GM19397 (cell line): ENCODE results near the gene REXO5.
"Not testable (repeated sequence)": the region's sequence is repeated elsewhere in the genome, so short reads cannot be mapped to it uniquely, and the experiment has no call there.

Experiments
- ATAC-seq: cut with Tn5 transposase; IDR thresholded peaks from one replicate; pipeline ENCODE4 v1.9.1; 2021; ENCODE audit warnings: mild to moderate bottlenecking, moderate library complexity; ENCODE audit not compliant: unreplicated experiment

REXO5 gene

DNA sequence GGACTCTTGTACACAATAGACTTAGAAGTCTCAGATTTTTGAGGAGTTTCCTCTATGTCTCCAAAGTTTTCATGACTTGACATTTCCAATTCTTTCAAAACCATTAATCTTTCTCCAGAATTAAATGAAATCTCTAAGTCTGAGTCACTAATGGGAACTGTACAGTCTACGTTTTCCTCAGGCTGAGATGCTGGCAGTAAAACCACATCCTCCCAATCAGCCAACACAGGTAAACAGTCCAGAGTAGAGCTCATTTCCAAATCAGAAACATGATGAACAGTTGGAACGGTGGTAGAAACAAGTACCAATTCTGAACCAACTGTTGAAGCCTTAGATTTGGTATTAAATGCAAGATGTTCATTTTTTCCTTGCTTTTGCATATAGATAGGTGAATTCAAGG lies 8.0 kb upstream of the REXO5 start:
- no peak for ATAC-seq

DNA sequence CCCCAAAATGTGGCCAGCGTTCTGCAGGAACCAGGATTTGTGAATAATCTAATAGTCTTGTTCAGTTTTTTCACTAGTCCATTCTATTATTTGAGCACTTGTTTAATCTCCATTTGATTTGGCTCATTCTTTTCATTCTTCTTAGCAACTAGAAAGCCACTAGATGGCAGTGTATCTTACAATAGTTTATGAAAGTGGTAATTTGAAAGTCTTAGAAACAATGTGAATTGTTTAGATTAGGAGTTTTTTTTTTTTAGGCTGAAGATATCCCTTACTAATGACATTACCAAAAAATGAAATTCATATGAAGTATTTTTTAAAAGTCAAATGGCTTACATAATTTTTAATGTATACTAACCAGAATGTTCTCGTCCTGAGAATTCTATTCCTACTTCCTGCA lies 6.7 kb upstream of the REXO5 start:
- ATAC-seq = no peak

DNA sequence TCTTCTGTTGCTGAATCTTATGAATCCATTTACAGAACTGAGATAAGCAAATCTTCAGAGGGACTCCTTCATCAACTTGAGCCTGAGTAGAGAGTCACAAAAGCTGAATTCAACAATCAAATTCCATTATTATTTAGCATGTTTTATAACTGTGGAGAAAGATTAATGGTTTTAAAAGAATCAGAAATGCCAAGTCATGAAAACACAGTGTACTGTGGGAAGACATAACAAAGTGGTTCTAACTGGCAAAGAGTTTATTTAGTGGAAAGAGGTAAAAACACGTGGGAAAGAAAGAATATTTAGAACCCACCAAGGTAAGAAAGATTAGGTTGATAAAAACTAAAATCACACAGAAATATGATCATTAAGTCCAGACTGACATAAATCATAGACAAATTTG lies 5.0 kb upstream of the REXO5 start:
- ATAC-seq = no peak

DNA sequence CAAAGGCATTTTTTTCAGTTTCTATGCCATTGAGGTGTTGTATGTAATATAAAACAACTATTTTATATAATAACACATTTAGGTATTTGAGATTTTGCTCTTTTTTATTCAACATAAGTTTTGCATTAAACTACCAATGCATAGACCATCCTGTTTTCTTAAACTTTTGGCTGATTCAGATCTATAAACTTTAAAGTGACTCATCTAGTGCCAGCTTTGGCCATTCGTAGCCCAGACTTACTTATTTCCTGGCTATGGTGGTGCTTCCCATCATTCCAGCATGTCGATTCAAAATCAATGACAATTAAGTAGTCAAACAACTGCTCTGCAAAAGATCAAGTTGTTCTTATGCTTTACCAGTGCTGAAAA lies 3.2 kb upstream of the REXO5 start:
- no peak for ATAC-seq

DNA sequence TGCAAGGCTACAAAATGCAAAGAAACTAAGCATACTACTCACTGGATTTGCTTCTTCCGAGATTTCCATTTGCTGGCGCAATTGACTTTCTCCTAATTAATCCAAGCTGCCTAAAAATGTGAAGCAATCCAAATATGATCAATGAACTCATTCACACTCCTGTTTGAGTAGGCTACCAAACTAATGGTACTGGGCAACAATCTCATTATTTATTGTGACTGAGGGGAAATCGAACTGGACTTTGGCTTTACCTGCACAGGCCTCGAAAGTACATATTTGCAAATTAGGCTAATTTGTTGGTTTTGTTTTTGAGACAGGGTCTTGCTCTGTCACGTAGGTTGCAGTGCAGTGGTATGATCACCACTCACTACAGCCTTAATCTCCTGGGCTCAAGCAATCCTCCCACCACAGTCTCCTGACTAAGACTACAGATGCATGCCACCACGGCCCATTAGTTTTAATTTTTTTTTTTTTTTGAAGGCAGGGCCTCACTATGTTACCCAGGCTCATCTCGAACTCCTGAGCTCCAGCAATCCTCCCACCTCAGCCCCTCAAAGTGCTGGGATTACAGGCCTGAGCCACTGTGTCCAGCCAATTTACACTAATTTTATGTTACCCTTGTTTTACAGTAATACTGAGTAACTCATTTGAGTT lies 2.6 kb upstream of the REXO5 start:
- no peak for ATAC-seq

DNA sequence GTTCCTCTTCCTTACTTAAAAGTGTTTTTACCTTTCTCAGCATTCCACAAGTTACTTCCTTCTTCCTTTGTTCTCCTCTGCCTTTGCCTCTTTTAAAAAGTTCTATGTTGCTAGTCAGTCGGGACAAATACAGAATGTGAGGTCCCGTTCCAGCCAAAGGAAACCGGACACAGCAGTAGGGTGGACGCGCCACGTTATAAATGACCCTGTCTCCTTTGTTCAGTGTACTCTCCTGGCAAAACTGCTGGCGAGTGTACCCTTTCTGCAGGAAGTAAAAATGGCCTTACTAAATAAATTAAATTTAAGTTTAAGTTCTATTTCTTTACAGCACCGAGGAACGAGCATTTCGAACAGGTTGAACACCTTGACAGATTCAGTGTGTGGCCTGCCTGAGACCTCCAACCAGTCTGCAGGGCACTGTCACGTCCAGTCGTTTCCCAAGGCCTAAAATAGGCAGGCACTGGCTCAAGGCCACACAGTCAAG lies 601 bp upstream of the REXO5 start:
- ATAC-seq = not testable (repeated sequence)

DNA sequence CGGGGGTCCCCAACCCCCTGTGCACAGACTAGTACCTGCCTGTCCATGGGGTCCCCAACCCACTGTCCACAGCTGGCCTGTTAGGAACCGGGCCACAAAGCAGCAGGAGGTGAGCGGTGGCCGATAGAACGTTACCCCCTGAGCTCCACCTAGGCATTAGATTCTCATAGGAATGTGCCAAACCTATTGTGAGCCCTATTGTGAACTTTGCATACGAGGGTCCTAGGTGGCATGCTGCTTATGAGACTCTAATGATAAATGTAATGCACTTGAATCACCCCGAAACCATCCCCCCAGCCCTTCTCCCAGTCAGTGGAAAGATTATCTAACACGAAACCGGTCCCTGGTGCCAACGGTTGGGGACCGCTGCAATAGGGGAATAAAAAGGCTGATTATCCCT lies 1.5 kb downstream of the REXO5 start:
- ATAC-seq = no peak

DNA sequence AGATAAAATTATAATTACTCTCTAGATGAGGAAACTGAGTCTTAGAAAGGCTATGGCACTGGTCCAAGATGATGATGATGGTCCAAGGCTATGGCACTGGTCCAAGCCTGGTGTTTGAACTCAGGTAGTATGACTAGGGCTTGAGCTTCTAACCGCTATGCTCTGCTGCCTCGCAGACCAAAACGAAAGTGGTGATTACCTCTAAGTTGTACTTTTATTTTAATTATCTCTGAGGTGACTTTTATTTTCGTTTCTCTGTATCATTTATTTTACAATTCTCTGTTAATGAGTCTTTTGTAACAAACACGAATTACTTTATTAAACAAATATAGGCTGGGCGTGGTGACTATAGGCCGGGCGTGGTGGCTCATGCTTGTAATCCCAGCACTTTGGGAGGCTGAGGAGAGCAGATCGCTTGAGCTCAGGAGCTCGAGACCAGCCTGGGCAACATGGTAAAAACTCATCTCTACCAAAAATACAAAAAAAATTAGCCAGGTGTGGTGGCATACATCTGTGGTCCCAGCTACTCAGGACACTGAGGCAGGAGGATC lies 5.6 kb downstream of the REXO5 start:
- no peak for ATAC-seq

DNA sequence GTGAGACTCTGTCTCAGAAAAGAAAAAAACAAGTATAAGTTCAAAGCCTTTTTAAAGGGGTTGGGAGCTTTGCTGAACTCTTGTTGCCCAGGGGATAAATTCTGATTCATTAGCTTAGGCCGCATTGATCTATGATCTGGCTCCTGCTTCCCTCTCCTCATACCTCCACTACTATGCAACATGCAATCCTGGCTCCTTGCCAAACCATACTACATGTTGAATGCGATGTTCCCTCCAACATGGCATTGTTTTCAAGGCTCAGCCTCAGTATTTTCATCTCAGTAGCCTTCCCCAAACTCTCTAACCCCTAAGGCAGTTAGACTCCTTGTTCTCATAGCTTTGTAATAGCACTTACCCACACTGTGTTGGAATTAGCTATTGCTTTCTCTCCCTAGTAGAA lies 6.2 kb downstream of the REXO5 start:
- no peak for ATAC-seq

DNA sequence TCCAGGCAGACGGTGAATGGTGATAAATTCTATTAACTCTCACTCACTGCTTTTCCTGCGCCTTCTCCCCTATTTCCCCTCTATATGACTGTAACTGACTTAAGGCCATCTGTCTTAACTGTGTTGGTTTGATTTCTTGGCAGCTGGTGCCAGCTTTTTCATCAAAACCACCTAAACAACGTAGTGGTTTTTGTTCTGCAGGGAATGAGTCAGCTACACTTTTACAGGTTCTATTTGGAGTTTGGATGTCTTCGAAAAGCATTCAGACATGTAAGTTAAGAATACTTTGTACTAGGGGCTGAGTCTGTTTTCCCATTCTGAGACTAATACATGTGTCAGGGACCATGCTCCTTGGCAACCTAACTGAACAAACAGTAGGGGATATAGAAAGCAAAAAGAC lies 8.5 kb downstream of the REXO5 start:
- ATAC-seq = no peak

DNA sequence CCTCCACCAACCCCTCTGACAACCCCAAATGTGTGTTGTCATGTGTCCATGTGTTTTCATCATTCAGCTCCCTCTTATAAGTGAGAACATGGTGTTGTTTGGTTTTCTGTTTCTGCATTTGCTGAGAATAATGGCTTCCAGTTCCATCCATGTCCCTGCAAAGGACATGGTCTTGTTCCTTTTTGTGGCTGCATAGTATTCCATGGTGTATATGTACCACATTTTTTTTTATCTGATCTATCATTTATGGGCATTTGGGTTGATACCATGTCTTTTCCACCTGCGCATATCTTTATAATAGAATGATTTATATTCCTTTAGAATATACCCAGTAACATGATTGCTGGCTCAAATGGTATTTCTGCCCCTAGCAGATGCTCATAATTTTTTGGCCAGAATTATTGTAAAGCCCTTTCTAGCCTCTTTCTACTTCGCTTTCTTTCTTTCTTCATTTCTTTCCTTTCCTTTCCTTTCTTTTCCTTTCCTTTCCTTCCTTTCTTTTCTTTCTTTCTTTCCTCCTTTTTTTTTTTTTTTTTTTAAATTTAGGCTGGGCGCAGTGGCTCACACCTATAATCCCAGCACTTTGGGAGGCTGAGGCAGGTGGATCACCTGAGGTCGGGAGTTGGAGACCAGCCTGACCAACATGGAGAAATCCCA lies 12.7 kb downstream of the REXO5 start:
- no peak for ATAC-seq

DNA sequence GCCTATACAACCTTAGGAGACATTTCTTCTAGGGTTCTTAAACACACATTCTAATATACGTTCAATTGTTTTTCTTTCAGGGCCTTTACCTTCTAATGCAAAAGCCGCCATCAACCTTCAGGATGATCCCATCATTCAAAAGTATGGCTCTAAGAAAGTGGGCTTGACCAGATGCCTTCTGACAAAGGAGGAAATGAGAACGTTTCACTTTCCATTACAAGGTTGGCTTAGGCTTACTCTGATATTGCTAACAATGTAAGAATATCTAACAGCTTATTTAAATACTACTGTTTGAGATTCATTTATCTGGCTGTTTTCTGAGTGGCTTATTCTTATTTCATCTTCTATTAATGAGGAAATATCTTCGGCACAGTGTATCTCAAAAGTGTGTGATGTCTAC lies 15.4 kb downstream of the REXO5 start:
- ATAC-seq = no peak

DNA sequence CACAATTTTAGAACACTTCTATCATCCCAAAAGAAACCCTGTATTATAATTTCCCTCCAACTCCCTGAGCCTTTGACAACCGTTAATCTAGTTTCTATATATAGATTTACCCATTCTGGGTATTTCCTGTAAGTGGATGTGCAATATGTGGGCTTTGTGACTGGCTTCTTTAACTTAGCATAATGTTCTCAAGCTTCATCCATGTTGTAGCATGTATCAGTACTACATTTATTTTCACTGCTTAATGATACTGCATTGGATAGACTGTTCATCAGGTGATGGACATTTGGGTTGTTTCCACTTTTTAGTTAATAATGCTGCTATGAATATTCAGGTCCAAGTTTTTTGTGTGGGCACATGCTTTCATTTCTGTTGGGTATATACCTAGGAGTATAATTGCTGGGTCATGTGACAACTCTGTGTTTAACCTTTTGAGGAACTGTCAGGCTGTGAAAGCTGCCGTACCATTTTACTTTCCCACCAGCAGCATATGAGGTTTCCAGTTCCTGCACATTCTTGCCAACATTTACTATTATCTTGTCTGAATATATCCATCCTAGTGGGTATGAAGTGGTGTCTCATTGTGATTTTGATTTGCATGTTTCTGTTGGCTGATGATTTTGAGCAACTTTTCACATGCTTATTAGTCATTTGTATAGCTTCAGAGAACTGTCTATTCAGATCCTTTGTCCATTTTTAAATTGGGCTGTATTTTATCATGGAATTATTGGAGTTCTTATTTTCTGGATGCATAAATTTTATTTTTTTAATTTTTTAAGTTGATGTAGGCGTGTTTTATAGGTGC lies 16.4 kb downstream of the REXO5 start:
- no peak for ATAC-seq

DNA sequence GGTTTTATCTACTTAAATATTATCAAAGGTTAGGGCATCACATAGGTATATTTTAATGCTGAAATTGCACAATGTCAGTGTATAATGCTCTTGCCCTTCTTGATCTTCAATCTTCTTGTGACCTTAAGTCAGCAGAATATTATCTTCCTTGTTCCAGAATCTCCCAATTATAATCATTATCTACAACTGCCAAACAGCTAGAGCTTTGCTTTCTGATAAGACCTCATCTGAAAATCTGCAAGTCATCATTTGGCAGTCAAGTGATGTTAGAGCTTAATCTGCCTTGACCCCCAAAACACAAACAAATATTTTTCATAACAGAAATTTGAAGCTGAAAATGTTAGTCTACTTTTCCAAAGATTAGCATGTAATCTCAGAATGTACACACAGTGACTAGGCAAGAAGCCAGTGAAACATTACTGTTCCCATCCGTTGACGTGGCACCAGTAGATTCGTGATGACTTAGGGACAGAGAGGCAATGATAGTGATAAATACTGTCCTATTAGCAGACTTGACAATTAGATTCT lies 19.8 kb downstream of the REXO5 start:
- ATAC-seq = no peak

DNA sequence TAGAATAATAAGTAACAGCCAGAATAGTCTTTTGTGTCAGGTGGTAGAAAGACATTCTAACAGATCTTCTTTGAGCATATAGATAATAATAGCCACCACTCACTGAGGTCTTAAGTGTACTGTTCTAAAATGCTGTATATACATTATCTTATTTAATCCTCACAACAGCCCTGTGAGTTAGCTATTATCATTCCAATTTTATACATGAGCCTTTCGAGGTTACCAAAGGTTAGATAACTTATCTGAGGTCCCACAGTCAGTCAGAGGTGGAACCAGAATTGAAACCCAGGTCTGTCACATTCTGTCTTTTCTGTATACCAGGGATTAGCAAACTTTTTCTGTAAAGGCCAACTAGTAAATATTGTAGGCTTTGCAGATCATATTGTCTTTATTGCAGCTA lies 23.2 kb downstream of the REXO5 start:
- ATAC-seq = no peak

DNA sequence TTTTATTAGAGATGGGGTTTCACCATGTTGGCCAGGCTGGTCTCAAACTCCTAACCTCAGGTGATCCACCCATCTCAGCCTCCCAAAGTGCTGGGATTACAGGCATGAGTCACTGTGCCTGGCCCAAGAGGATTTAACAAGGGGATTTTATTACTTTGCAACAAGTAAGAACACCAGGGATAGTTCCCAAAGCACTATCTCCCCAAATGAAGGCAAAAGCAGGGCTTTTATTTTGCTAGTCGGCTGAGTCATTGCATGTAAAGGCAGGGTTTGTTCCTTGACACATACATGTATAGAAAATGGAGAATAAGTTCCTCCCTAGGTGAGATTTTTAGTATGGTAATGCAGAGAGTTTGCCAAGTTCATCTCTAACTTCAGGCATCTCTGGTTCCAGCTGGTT lies 24.0 kb downstream of the REXO5 start:
- ATAC-seq = no peak

DNA sequence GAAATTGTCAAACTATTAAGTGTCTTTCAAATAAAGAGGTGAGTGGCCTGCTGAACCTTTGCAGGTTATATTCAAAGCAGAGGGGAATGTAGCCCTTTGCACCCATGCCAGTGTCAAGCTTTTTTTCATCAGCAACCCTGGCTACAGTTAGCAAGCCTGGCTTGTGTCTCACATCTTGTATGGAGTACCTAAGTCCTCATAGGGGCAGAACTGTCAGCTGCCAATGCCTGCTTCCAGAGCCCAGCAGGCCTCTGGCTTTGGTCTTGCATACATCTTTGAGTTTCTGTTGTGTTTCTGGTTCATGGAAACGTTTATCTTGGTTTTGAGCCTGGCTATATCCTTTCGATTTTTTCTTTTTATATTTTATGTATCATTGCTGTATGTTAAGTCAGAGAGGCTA lies 26.8 kb downstream of the REXO5 start:
- no peak for ATAC-seq

DNA sequence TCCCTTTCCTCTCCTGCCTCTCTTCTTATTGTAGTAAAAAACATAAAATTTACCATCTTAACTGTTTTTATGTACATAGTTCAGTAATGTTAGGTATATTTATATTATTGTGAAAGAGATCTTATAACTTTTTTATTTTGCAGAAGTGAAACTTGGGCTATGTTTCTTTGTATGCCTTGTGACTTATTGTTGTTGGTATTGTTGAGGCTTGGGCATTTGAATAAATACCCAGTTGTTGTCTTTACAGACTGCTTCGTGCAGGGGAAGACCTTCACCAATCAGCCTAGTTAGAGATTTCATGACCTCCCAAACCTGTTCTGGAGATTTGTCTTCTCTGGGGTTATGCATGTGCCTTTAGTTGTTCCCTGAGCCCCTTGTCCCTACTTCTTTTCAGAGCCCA lies 31.9 kb downstream of the REXO5 start:
- no peak for ATAC-seq

DNA sequence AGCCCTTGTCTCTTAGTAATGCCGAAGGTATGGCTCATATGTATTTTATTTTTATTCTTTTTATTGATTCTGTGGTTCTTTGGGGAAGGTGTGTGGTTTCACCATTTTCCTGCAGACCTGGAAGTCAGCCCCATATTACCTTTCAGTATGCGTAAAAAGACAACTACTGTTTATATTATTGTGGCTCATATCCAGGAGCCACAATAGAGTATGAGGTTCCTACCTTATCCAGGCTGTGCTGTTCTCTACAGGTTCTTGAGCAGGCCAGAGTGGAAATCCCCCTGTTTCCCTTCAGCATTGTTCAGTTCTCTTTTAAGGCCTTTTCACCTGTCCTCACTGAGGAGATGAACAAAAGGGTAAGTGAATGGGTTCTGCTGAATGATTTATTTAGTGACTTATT lies 33.2 kb downstream of the REXO5 start:
- no peak for ATAC-seq

DNA sequence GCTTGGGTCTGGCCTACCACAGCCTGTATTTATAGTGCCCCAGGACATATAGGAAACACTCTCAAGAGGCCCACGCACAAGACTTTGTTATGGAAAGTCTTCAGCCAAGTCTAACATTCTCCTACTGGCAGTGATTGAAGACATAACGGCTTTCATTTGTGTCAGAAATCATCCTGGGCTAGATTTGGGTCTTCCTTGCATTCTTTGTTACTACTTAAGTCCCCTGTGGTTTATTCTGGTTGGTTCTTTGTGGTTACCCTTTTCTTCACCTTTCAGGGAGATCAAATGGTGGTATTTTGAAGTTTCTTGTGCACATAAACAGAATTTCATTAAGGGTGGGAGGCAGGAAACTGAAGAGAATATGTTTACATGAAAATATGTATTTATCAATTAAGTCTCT lies 37.7 kb downstream of the REXO5 start:
- no peak for ATAC-seq

DNA sequence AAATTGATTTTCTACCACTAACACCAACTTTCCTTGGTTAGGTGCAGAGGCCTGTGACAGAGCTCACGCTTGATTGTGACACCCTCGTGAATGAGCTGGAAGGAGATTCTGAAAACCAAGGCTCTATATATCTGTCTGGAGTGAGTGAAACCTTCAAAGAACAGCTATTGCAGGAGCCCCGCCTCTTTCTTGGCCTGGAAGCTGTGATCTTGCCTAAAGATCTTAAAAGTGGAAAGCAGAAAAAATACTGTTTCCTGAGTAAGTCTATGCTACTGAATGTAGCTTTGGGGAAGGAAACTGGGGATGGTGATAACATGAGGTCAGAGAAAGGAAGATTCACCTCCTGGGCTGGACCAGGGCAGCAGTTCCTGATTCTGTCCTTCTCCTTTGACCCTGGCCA lies 38.3 kb downstream of the REXO5 start:
- no peak for ATAC-seq

DNA sequence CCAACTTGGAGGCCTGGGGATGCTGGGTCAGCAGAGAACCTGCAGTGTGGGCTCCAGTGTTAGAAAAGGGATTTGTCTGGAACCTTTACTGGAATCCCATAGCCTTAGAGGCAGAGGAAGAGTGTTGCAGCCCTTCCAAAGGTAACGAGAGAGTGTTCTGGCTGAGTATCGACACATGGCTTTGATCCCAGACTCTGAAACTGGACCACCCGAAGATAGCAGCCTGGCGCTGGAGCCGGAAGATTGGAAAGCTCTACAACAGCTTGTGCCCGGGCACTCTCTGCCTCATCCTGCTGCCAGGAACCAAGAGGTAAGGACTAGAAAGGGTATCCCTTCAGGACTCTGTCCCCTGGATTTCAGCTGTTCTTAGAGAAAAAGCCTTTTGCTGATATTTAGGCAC lies 39.7 kb downstream of the REXO5 start:
- no peak for ATAC-seq
